K562 (cell line): ENCODE data around the gene BORA. TPM values are rescaled to one million over a fixed set of nuclear protein-coding genes. Genes with fewer than 3 reads are reported as not detected.

Experiments
- polyA plus RNA-seq, 8 experiments: library from polyadenylated mRNA; depleted of rRNA in 4 of 8; stranded (reverse) in 5 of 8; unstranded in 3 of 8; fragments of >200 nt; fragmentation: Nextera tagmentation in 2 of 8; fragmentation: Illumina TruSeq in 1 of 8; extraction: Ambion mirVana in 2 of 8; extraction: Trizol in 1 of 8; gene quantifications; 2 replicates each; pipeline versions ENCODE4 v1.2.1 to v1.2.3, GENCODE V29; 2011 to 2014; ENCODE audit warnings: inconsistent platforms in 1 of 8, missing spikeins in 1 of 8
- small RNA-seq: library from RNA; depleted of rRNA; stranded (forward); fragments of <200 nt; gene quantifications from one replicate; pipeline ENCODE3, GENCODE V24; 2014
- total RNA-seq, 7 experiments: library from RNA; depleted of rRNA in 6 of 7; stranded (reverse); fragments of >200 nt in 6 of 7; fragmentation: Illumina TruSeq in 2 of 7; extraction: Trizol in 2 of 7; gene quantifications; 2 replicates each; pipeline versions ENCODE4 v1.2.1 to v1.2.3, GENCODE V29; 2011 to 2021; ENCODE audit warnings: low replicate concordance in 1 of 7

The BORA gene
- total and polyA plus RNA-seq, 9 of the 15 experiments (the other 6 are each of a cell fraction or from before 2014, with no cell fraction given) = 12.4 to 21.5 (median 18.2) TPM

Small RNA genes lying within 50 kb of the gene (small RNA-seq; reads per million reads assigned to genes)
- gene RNU6-80P = not detected

Other genes with a start within 250 kb of the BORA start
- gene MZT1, start 294 bp upstream of the BORA start, total RNA-seq (2014; rRNA removed) = 16.5 and 17.2 TPM in 2 replicates
- 31.6 and 37.3 TPM in 2 replicates for gene MZT1, start 294 bp upstream of the BORA start, total RNA-seq (2014; rRNA removed; fragmentation: Illumina TruSeq; extraction: Trizol)
- gene MZT1, start 294 bp upstream of the BORA start, total RNA-seq (2015; rRNA removed; fragmentation: Illumina TruSeq; extraction: Trizol) = 18.1 and 18.5 TPM in 2 replicates
- 20.5 and 22.6 TPM in 2 replicates for gene MZT1, start 294 bp upstream of the BORA start, total RNA-seq (2021)
- 22.3 and 26.0 TPM in 2 replicates for gene MZT1, start 294 bp upstream of the BORA start, polyA plus RNA-seq (2011; rRNA removed)
- gene MZT1, start 294 bp upstream of the BORA start, polyA plus RNA-seq (2014; fragmentation: Illumina TruSeq; extraction: Trizol) = 15.3 and 15.8 TPM in 2 replicates
- gene MZT1, start 294 bp upstream of the BORA start, polyA plus RNA-seq (2014; fragmentation: Nextera tagmentation; extraction: Ambion mirVana) = 10 to 100 TPM; 27.1 to 28.7 TPM
- gene MZT1, start 294 bp upstream of the BORA start, polyA plus RNA-seq (2014; rRNA removed) = 19.5 and 24.1 TPM in 2 replicates
- 27.5 and 31.6 TPM in 2 replicates for gene DIS3, start 54.0 kb downstream of the BORA start, total RNA-seq (2014; rRNA removed)
- 48.9 and 57.9 TPM in 2 replicates for gene DIS3, start 54.0 kb downstream of the BORA start, total RNA-seq (2014; rRNA removed; fragmentation: Illumina TruSeq; extraction: Trizol)
- gene DIS3, start 54.0 kb downstream of the BORA start, total RNA-seq (2015; rRNA removed; fragmentation: Illumina TruSeq; extraction: Trizol) = 38.9 and 42.7 TPM in 2 replicates
- 34.2 and 34.5 TPM in 2 replicates for gene DIS3, start 54.0 kb downstream of the BORA start, total RNA-seq (2021)
- 28.5 and 43.7 TPM in 2 replicates for gene DIS3, start 54.0 kb downstream of the BORA start, polyA plus RNA-seq (2011; rRNA removed)
- 37.1 and 41.3 TPM in 2 replicates for gene DIS3, start 54.0 kb downstream of the BORA start, polyA plus RNA-seq (2014; fragmentation: Illumina TruSeq; extraction: Trizol)
- gene DIS3, start 54.0 kb downstream of the BORA start, polyA plus RNA-seq (2014; fragmentation: Nextera tagmentation; extraction: Ambion mirVana) = 1 to 10 TPM; 6.0 to 8.5 TPM
- gene DIS3, start 54.0 kb downstream of the BORA start, polyA plus RNA-seq (2014; rRNA removed) = 22.7 and 23.5 TPM in 2 replicates
- gene PIBF1, start 54.2 kb downstream of the BORA start, total RNA-seq (2014; rRNA removed) = 11.1 and 12.8 TPM in 2 replicates
- gene PIBF1, start 54.2 kb downstream of the BORA start, total RNA-seq (2014; rRNA removed; fragmentation: Illumina TruSeq; extraction: Trizol) = 27.9 and 31.6 TPM in 2 replicates
- gene PIBF1, start 54.2 kb downstream of the BORA start, total RNA-seq (2015; rRNA removed; fragmentation: Illumina TruSeq; extraction: Trizol) = 21.4 and 28.8 TPM in 2 replicates
- gene PIBF1, start 54.2 kb downstream of the BORA start, total RNA-seq (2021) = 25.3 and 26.5 TPM in 2 replicates
- gene PIBF1, start 54.2 kb downstream of the BORA start, polyA plus RNA-seq (2011; rRNA removed) = 8.7 and 14.6 TPM in 2 replicates
- 18.0 and 22.1 TPM in 2 replicates for gene PIBF1, start 54.2 kb downstream of the BORA start, polyA plus RNA-seq (2014; fragmentation: Illumina TruSeq; extraction: Trizol)
- 10 to 100 TPM in 1 of 2 experiments, 1 to 10 TPM in 1; 9.1 to 14.7 TPM for gene PIBF1, start 54.2 kb downstream of the BORA start, polyA plus RNA-seq (2014; fragmentation: Nextera tagmentation; extraction: Ambion mirVana)
- gene PIBF1, start 54.2 kb downstream of the BORA start, polyA plus RNA-seq (2014; rRNA removed) = 12.0 and 13.1 TPM in 2 replicates